ENCODE measurements around the gene PLCB3. TPM values are rescaled to one million over a fixed set of nuclear protein-coding genes. Genes with fewer than 3 reads are reported as not detected.
"Not testable (repeated sequence)": the region's sequence is repeated elsewhere in the genome, so short reads cannot be mapped to it uniquely, and the experiment has no call there.

The PLCB3 gene
- total RNA-seq, 1 donor from 2014 or later, result 42.4 TPM

DNA sequence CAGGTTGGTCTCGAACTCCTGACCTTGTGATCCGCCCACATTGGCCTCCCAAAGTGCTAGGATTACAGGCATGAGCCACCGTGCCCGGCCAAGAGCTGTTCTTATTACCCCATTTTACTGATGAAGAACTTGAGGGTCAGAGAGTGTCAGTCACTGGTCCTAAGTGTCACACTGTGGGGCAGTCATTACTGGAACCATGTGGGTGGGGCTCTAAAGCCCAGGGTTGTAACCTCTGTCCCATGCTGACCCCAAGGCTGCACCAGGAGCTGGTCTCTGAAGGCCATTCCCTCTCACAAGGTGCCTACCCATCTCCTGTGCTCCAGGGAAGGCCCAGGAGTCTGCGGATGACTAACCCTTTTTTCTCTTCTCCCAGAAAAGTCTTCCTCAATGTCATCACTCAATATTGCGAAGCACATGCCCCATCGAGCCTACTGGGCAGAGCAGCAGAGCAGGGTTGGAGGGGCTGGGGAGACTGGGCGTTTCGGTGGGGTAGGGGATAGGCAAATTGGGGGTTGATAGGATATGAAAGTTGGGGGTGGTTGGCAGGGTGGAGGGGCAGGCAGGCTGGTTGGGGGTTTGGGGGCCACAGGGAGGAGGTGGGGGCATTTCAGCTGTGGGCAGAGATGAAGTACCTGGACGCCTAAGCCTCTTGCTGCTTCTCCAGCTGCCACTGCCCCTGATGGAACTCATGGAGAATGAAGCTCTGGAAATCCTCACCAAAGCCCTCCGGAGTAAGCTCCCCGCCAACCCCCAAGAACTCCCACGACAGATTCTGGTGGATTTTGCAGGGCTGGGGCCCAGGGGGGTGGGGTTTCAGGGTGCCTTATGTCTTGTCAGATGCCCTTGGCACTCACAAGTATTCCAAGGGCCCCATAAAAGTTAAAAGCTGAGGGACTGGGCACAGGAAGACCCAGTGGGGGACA lies 52.0 kb downstream of the PLCB3 start:
- DNase-seq (ENCODE audit: low spot score), result no peak

DNA sequence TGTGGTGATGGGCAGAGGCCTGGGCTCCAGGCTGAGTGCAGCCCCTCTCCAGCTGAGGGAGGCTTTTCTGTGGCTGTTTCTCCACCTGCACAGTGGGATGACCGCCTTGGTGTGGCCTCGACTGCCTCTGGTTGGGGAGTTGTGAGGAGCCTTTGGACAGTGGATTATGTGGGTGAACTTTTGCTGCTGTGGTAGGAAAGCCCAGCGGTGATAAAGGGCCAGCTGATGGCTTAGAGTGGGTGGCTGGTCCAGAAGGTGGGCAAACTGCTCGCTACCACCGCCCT lies 52.6 kb downstream of the PLCB3 start:
- DNase-seq (ENCODE audit: low spot score), result no peak

DNA sequence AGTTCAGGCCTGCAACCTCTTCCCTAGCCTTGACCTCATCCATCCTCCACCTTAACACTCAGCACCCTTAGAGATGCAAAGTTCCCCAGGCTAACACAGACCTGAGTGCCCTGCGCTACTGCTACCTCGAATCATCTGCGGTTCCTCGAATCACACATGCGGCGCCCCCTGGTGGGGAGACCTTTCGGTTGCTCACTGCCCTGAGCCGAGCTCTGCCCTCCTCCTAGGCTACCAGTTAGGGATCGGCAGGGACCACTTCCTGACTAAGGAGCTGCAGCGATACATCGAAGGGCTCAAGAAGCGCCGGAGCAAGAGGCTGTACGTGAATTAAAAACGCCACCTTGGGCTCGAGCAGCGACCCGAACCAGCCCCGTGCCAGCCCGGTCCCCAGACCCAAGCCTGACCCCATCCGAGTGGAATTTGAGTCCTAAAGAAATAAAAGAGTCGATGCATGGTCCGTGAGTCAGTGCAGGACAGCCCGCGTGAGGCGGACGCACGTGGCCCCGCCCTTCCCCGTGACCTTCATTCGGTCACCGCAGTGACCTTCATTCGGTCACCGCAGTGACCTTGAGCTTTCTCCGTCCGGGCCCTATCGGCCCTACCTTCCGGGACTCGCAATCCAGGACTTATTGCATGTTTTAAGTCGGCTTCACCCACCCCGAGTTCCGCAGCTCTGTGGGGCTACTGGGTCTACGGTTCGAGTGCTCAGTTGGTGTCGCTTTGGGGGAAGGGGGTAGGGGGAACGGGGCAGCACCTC lies 53.2 kb downstream of the PLCB3 start:
- DNase-seq (ENCODE audit: low spot score), result peak; percentile 95

DNA sequence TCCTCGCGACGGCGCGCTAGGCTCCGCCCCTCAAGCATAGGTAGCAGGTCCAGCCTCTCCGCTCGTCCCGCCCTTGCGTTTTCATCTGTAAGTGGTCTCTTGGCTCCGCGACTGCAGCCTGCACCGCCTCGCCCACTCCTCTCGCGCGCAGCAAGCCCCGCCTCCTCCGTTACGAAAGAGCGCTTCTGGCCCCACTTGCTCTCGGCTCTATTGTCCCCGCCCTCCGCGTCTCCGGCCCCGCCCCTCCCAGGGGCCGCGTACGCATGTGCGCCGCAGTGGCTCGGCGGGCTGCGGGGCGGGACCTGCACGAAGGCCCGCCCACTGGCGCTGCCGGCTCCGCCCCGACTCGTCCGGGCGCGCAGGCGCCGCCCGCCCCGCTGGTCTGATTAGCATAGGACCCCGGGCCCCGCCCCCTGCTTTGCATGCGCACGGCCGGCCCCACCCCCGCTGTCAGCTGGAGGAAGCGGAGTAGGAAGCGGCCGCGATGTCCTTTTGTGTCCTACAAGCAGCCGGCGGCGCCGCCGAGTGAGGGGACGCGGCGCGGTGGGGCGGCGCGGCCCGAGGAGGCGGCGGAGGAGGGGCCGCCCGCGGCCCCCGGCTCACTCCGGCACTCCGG lies 53.9 kb downstream of the PLCB3 start, which contains the start of gene ESRRA:
ESRRA (plus strand) TSS at position 450 of the 616 bp plus-strand sequence. CDS start 1,656 bp downstream, outside the sequence.
- peak; percentile 100 for DNase-seq (ENCODE audit: low spot score)

DNA sequence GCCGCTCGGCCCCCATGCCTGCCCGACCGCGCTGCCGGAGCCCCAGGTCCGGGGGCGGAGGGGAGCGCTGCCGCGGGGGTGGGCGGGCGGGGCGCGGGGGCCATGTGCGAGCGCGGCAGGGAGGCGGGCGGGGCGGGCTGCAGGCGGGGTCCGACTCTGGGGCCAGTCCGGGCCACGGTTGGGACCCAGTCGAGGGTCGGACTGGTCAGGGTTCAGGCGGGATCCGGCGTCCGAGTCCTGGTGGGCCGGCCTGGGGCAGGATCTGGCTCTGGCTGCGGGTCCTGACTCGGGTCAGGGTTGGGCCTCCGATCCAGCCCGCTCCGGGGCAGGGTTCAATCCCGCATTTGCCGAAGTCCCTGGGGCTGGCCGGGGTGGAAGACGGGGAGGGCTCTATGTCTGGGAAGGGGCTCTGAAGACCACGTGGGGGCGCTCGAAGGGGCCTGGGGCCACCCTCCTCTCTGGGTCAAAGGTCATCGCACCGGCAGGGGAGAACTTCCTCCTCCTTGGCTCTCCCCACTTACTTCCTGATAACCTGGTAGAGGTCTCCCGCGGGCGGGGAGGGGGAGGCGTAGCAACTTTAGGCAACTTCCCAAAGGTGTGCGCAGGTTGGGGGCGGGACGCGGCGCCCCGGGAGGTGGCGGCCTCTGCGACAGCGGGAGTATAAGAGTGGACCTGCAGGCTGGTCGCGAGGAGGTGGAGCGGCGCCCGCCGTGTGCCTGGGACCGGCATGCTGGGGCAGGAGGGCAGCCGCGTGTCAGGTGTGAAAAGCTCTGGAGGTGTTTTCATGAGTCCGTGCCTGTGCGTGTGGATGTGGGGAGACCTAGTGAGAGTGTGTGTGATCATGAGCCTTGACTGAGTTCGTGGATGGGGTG lies 54.6 kb downstream of the PLCB3 start:
- peak; percentile 77 for DNase-seq (ENCODE audit: low spot score)

DNA sequence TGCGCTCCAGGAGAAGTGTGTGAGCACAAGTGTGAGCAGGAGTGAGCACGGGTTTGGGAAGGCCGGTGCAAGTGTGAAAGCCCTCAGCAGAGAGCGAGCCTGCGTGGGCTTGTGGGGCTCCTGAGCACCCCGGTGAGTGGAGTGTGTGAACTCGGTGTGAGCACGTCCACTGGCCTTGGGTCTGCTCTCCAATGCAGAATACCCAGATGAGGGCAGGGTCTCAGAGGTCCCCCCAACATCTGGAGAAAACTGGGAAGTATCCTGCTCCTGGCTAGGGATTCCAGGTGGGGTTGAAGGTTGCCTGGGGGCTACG lies 55.2 kb downstream of the PLCB3 start:
- no peak for DNase-seq (ENCODE audit: low spot score)

DNA sequence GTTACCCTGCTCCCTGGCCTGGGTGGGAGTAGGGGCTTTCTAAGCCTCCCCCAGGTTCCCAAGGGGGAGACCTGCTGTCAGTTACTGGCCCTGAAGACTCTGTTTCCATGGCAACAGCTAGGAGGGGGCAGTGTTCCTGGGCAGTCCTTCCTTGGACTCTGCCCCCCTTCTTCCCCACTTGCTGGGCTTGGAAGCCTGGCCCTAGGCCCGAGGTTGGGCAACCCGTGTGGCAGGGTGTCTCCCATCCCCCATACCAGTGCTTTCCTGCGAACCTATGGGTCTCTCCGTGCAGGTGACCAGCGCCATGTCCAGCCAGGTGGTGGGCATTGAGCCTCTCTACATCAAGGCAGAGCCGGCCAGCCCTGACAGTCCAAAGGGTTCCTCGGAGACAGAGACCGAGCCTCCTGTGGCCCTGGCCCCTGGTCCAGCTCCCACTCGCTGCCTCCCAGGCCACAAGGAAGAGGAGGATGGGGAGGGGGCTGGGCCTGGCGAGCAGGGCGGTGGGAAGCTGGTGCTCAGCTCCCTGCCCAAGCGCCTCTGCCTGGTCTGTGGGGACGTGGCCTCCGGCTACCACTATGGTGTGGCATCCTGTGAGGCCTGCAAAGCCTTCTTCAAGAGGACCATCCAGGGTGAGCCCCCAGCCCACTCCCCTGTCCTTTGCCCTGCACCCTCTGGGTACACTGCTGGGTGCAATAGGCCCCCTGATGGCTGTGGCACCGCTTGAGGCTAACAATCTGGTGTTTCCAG lies 55.7 kb downstream of the PLCB3 start:
- no peak for DNase-seq (ENCODE audit: low spot score)

DNA sequence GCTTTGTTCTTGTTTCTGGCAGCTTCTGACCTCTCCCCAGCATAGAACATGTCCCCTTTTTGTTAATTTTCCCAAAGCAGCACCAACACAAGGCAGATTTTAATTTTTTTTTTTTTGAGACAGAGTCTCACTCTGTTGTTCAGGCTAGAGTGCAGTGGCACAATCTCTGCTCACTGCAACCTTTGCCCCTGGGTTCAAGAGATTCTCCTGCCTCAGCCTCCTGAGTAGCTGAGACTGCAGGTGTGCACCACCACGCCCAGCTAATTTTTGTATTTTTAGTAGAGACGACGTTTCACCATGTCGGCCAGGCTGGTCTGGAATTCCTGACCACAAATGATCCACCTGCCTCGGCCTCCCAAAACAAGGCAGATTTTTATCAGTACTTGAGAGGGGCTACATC lies 56.5 kb downstream of the PLCB3 start:
- DNase-seq (ENCODE audit: low spot score), result not testable (repeated sequence)

DNA sequence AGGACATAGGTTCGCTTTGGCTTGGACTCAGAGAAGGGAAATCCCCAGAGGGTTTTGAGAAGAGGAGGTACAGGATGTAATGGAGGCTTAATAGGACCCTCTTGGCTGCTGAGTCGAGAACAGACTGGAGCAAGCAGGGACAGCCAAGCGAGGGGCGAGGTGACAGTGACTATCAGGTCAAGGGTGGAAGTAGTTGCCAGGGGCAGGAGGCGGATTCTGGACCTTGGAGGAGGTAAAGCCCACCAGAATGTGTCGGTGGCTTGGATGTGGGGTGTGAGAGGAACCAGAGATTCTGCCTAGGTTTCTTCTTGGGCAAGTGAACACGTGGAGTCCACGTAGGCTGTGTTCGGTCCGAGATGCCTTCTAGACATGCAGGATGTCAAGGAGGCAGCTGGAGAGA lies 61.6 kb downstream of the PLCB3 start:
- no peak for DNase-seq (ENCODE audit: low spot score)

DNA sequence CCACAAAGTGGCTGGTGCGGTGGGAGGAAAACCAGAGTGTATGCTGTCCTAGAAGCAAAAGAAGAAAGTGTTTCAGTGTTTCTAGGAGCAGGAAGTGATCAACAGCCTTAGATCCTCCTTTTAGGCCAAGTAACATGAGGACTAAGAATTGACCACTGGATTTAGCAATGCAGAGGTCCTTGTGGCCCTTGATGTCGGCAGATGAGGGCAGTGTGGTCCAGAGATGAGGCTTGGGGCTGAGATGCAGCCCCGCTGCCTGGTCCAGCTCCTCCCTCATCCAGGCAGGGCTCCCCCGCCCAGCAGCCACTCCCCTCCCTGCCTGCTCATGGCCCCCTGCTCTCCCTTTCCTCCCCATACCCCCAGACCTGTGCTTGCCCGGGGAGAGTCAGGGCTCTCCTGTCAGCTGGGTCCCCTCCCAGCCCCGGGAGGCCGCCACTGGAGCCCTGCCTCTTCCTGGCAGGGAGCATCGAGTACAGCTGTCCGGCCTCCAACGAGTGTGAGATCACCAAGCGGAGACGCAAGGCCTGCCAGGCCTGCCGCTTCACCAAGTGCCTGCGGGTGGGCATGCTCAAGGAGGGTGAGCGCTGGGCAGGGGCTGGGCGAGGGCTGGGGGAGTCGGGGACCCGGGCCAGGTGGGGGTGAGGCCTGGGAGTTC lies 62.3 kb downstream of the PLCB3 start:
- no peak for DNase-seq (ENCODE audit: low spot score)

DNA sequence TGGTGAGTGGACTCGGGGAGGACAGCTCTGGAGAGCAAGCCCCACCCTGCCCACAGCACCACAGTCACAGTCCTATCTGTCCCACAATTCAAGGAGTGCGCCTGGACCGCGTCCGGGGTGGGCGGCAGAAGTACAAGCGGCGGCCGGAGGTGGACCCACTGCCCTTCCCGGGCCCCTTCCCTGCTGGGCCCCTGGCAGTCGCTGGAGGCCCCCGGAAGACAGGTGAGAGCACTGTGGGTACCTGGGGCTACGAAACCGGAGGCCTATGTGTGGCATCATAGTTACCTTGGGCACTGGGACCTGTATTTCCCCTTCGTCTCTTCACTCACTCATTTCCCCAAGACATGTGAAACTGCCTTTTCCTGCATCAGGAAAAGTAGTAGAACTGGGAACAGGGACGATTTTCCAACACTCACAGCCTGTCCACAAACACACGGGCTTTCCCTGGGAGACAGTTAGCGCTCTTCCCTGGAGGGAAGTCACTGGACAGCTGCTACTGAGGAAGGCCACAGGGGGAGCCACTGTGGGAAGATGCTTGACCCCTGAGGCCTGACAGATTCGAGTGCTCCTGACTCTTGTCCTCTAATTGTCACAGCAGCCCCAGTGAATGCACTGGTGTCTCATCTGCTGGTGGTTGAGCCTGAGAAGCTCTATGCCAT lies 62.9 kb downstream of the PLCB3 start:
- DNase-seq (ENCODE audit: low spot score), result no peak

DNA sequence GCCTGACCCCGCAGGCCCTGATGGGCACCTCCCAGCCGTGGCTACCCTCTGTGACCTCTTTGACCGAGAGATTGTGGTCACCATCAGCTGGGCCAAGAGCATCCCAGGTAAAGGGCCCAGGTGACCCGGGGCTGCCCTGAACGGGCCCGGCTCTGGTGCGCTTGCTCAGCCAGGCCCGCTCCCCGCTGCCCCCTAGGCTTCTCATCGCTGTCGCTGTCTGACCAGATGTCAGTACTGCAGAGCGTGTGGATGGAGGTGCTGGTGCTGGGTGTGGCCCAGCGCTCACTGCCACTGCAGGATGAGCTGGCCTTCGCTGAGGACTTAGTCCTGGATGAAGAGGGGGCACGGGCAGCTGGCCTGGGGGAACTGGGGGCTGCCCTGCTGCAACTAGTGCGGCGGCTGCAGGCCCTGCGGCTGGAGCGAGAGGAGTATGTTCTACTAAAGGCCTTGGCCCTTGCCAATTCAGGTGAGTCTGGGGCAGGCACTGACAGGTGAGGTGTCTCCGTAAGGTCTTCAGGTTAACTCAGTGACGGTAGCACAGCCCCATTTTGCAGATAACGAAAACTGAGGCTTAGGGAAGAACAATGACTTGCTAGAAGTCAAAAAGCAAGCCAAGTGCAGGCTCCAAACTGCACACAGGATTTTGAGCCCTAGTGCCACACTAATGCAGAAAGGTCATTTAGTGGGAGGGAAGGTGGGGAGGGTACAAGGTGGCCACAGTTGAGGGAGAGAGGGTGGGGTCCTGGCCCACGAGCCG lies 63.7 kb downstream of the PLCB3 start:
- no peak for DNase-seq (ENCODE audit: low spot score)

DNA sequence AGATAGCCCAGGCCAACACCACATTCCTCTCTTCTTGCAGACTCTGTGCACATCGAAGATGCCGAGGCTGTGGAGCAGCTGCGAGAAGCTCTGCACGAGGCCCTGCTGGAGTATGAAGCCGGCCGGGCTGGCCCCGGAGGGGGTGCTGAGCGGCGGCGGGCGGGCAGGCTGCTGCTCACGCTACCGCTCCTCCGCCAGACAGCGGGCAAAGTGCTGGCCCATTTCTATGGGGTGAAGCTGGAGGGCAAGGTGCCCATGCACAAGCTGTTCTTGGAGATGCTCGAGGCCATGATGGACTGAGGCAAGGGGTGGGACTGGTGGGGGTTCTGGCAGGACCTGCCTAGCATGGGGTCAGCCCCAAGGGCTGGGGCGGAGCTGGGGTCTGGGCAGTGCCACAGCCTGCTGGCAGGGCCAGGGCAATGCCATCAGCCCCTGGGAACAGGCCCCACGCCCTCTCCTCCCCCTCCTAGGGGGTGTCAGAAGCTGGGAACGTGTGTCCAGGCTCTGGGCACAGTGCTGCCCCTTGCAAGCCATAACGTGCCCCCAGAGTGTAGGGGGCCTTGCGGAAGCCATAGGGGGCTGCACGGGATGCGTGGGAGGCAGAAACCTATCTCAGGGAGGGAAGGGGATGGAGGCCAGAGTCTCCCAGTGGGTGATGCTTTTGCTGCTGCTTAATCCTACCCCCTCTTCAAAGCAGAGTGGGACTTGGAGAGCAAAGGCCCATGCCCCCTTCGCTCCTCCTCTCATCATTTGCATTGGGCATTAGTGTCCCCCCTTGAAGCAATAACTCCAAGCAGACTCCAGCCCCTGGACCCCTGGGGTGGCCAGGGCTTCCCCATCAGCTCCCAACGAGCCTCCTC lies 64.6 kb downstream of the PLCB3 start:
- DNase-seq (ENCODE audit: low spot score), result not testable (repeated sequence)

DNA sequence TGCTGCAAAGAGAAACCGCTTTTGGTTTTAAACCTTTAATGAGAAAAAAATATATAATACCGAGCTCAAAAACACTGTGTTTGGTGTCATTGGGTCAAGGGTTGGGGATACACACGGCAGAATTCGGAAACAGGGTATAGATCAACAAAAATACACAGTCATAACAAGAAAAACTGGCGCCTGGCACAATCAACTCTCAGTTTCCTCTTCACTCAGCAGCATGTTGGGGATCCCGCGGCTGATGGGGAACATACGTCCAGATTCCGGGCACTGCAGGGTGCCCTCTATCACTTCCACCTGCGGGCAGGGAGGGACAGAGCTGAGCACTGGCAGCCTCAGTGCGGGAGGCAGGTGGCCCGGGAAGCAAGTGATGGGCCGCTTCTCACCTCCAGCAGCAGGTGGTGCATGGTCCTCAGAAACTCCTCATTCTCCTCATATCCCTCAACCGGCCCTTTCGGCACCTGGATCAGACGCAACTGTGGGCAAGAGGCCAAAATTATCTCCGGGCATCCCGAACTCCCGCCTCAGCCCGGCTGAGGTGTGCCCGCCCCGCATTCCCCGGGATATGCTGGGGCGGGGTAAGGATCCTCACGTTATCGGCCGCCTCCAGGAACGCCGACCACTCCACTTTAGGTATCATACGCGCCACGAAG lies 65.5 kb downstream of the PLCB3 start:
- DNase-seq (ENCODE audit: low spot score), result peak; percentile 44

DNA sequence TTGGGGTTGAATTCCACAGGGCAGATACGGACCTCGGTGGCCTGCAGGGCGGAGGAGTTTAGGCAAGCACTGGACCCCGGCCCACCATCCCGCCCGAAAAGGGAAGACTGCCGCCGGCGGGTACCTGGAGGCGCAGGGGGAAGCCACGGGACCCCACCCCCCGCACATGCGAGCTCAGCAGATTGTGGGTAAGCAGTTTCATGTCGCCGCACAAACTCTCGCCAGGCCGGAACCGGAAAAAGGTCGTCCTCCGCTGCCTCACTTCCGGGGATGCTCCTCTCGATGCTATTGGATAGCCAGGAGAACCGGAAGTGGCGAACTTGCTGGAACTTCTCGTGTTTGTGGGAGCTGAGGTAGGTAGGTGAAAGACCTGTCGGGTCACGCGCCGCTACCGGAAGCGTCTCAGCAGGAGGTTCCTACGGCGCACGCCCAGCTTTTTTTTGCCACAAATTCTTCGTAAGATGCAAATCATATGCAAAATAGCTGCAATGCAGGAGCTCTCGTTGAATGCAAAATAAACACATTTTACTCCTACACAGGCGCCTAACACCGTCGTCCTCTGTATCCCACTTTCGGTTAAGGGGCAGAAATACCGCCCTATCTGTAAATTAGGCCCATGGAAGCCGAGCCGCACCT lies 66.1 kb downstream of the PLCB3 start, which contains the start of gene TRMT112:
TRMT112 (minus strand) TSS at position 235 of the 636 bp plus-strand sequence; CDS start at position 202, 33 bp downstream.
- DNase-seq (ENCODE audit: low spot score), result peak; percentile 98

DNA sequence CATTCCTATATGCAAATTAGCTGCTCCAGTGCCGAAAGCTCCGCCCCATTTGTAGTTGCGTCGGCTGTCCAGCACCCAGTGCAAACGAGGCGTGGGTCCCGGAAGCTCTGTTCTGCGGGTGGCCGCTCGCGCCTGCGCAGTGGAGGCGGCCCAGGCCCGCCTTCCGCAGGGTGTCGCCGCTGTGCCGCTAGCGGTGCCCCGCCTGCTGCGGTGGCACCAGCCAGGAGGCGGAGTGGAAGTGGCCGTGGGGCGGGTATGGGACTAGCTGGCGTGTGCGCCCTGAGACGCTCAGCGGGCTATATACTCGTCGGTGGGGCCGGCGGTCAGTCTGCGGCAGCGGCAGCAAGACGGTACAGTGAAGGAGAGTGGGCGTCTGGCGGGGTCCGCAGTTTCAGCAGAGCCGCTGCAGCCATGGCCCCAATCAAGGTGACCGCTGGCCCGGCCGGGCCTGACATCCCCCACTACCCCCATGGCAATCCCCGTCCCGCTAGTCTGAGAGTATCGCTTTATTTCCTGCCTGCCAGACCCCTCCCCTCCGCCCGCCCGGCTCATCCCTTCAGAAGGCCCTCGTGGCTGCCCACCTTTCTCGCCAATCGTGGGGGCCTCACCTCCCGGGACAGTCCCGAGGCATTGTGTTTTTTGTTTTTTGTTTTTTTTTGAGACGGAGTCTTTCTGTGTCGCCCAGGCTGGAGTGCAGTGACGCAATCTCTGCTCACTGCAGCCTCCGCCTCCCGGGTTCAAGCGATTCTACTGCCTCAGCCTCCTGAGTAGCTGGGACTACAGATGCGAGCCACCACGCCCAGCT lies 66.8 kb downstream of the PLCB3 start, which contains the start of gene PRDX5:
PRDX5 (plus strand) TSS at position 161 of the 805 bp plus-strand sequence; CDS start at position 256, 95 bp downstream.
- peak; percentile 97 for DNase-seq (ENCODE audit: low spot score)
